Esophagus muscularis mucosa (tissue), 3 donors: ENCODE measurements around the gene LFNG.

Experiments used
- CTCF ChIP-seq, 3 experiments: fragments of 200-600 bp in 2 of 3; fragments of 450-650 bp in 1 of 3; sonication (generic) in 2 of 3; IDR thresholded peaks; one replicate each; pipeline ENCODE4 v1.5.1; 2017 to 2019; ENCODE audit warnings: antibody characterized with exemption in 3 of 3, mild to moderate bottlenecking in 2 of 3, moderate library complexity in 1 of 3
- POLR2A ChIP-seq: fragments of 450-650 bp; IDR thresholded peaks from one replicate; pipeline ENCODE4 v1.6.1; 2017; ENCODE audit warnings: antibody characterized with exemption, moderate library complexity, mild to moderate bottlenecking, low read depth

DNA sequence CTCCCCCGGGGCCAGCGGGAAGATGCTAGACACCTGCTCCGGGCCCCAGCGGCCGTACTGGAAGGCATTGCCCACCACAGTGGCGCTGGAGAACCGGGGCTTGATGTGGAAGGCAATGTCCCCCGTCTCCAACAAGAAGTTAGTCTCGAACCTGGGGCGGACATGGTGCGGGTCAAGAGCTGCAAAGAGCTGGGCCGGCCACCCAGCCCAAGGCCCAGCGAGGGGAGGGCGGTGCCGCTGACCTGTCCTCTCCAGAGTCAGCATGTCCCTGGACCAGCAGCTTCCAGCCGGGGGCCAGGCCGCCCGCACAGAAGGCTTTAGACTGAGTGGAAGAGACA is 43.9 kb upstream of the LFNG start:
- TF ChIP-seq CTCF (IDR thresholded peaks at IDR 0.05) = no peak
- TF ChIP-seq POLR2A = no peak
